Brain microvascular endothelial cell (primary cell): Measurements from ENCODE around the gene CCDC120.

Experiments used
- DNase-seq: peaks from one replicate; pipeline ENCODE4 v3.0.0-alpha.2; 2020
- H3K27ac ChIP-seq: fragments of 250-450 bp; sonication (Bioruptor Pico); 2 replicates; pipeline ENCODE4 v1.5.1; 2020; ENCODE audit warnings: mild to moderate bottlenecking, moderate library complexity
- H3K27me3 ChIP-seq: fragments of 250-450 bp; sonication (Bioruptor Pico); replicated peaks from 2 replicates; pipeline ENCODE4 v1.5.1; 2020; ENCODE audit warnings: mild to moderate bottlenecking
- H3K36me3 ChIP-seq: fragments of 250-450 bp; sonication (Bioruptor Pico); replicated peaks from 2 replicates; pipeline ENCODE4 v1.5.1; 2020; ENCODE audit warnings: mild to moderate bottlenecking
- H3K4me3 ChIP-seq: 2 replicates; pipeline ENCODE4 v1.5.1; 2011; ENCODE audit warnings: low read depth, mild to moderate bottlenecking, control low read depth, low read length, moderate library complexity
- CTCF ChIP-seq: IDR thresholded peaks from 2 replicates; pipeline ENCODE4 v1.5.1; 2011; ENCODE audit warnings: low read depth, mild to moderate bottlenecking, moderate library complexity, low read length, control low read depth, inconsistent platforms; ENCODE audit errors: missing control alignments
- in situ Hi-C: cut with HindIII; loops from 2 replicates; pipeline ENCODE4 v1.10.0; 2017; ENCODE audit warnings: low sequenced_read_pairs, low pct_ligation_motif_present

CCDC120 gene

GRCh38 chrX:49058794-49059193 lies at the start of gene CCDC120:
Gene CCDC120, plus strand, starts transcription at chrX:49058999. Its CDS starts 3,043 bp downstream, at chrX:49062042.
- Histone ChIP-seq H3K27ac (no peak within 1 kb of the TSS), H3K27me3 (no peaks in the 10 kb centered on the region), H3K36me3 (no peaks in the 10 kb centered on the region), H3K4me3 (no peak within 1 kb of the TSS)
- in situ Hi-C loops = no loop called here
- no peak for TF ChIP-seq CTCF
- DNase-seq = no peak

- no peak for DNase-seq
- in situ Hi-C loops = no loop called here
- Histone ChIP-seq H3K27ac (no peak overlapping the region), H3K36me3 (no peaks in the 10 kb centered on the region), H3K4me3 (no peak overlapping the region), H3K27me3 (no peaks in the 10 kb centered on the region)
- no peak for TF ChIP-seq CTCF
Measured at GRCh38 chrX:49019050-49019449, 39.7 kb upstream of the CCDC120 start.

- no peak overlapping the region for H3K27ac ChIP-seq
- no peak for DNase-seq
- in situ Hi-C loops = no loop called here
- TF ChIP-seq CTCF = no peak
- no peak overlapping the region for H3K4me3 ChIP-seq
- no peaks in the 10 kb centered on the region for H3K27me3 ChIP-seq
- no peaks in the 10 kb centered on the region for H3K36me3 ChIP-seq
Measured at GRCh38 chrX:49019599-49020249, 39.1 kb upstream of the CCDC120 start.

GRCh38 chrX:49029876-49030275 lies 28.9 kb upstream of the CCDC120 start:
- no peak overlapping the region for H3K27ac ChIP-seq
- H3K36me3 ChIP-seq = peaks cover 20% of the 10 kb centered on the region
- no peak overlapping the region for H3K4me3 ChIP-seq
- in situ Hi-C loops = no loop called here
- TF ChIP-seq CTCF = no peak
- no peak for DNase-seq
- H3K27me3 ChIP-seq = no peaks in the 10 kb centered on the region

GRCh38 chrX:49030283-49030682 lies 28.5 kb upstream of the CCDC120 start:
- in situ Hi-C loops = no loop called here
- H3K4me3 ChIP-seq = no peak overlapping the region
- no peak for DNase-seq
- no peaks in the 10 kb centered on the region for H3K27me3 ChIP-seq
- H3K36me3 ChIP-seq = peaks cover 20% of the 10 kb centered on the region
- H3K27ac ChIP-seq = no peak overlapping the region
- TF ChIP-seq CTCF = no peak
